ENCODE data around the gene PTH.

The PTH gene

DNA sequence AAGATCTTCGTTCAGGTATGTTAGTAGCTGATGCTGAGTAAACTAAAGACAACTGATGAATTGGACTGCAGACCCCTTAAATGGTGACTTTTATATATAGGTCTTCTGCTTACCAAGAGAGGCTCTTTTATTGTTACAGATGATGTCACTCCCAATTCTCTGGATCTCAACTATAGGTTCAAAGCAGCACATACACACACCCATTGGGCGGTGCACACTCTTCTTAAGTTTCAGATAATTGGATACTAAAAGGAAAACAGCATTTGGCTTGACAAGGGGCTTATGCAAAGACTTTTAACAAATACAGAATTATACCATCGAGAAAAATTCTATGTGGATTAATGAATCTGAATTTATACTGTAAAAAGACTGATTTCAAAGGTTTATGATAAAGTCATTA is at the start of gene PTH:
Gene PTH, minus strand, starts transcription at position 69 of the 400 bp plus-strand sequence. CDS start 3,142 bp downstream, outside the sequence.
- DNase-seq, result no peak

DNA sequence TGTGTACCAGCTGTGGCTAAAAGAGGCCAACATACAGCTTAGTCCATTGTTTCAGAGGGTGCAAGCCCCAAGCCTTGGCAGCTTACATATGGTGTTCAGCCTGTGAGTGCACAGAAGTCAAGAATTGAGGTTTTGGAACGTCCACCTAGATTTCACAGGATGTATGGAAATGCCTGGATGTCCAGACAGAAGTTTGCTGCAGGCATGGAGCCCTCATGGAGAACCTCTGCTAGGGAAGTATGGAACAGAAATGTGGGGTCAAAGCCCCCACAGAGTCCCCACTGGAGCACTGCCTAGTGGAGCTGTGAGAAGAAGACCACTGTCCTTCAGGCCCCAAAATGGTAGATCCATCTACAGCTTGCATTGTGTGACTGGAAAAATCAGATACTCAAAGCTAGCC is 42.2 kb upstream of the PTH start:
- DNase-seq, result no peak

GRCh38 chr11:13535819-13536218 is 40.0 kb upstream of the PTH start:
- DNase-seq, result no peak

GRCh38 chr11:13534358-13534757 is 38.6 kb upstream of the PTH start:
- no peak for DNase-seq

DNA sequence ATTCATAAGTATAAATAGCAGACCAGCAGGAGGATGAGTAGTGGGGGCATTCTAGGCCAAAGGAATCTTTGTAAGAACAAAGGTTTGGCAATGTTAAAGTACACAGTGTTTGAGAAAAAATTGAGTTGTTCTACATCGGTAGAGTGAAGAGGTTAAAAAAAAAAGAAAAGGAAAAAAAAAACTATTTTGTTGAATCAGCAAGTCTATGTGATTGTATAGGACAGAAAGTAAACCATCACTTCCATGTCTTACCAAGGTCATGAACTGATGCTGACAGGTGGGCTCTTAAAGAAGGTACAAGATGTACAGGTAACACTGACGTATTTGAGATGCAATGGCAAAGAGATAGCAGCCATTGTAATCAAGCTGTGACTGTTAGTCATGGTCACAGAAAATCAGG is 29.5 kb upstream of the PTH start:
- DNase-seq, result no peak

GRCh38 chr11:13503393-13503792 is 7.6 kb upstream of the PTH start:
- DNase-seq, result no peak

DNA sequence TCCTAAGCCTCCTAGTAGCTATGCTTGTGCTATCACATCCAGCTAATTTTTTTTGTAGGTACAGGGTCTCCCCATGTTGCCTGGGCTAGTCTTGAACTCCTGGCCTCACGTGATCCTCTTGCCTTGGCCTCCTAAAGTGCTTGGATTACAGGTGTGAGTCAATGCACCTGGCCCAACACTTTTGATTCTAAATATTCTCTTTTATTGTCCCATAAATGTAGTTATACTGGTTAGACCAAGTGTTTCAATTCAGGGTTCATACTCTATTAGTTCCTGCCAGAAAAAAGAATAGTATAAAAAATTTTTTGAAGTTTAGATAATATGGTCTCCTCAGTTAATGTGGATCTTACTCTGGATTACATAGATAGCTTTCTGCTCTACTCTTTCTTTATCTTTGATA is 6.7 kb upstream of the PTH start:
- no peak for DNase-seq

DNA sequence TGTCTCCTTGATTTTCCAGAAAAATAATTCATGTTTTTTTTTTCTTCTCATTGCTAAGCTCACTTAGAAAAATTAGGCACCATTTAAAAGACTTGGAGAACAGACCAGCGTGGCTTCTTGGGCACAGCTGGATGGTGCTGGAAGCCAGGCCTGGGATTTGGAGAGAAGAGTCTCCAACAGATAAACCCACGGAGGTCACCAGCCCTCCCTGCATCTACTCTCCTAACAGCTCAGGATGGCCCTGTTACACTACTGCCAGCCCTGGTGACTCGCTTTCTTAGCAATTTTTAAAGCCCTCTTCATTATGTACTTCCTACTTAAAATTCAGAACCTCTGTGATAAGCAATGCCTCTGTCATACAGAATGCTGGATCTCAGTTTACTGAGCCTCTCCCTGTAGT is 1.7 kb downstream of the PTH start:
- DNase-seq, result no peak

DNA sequence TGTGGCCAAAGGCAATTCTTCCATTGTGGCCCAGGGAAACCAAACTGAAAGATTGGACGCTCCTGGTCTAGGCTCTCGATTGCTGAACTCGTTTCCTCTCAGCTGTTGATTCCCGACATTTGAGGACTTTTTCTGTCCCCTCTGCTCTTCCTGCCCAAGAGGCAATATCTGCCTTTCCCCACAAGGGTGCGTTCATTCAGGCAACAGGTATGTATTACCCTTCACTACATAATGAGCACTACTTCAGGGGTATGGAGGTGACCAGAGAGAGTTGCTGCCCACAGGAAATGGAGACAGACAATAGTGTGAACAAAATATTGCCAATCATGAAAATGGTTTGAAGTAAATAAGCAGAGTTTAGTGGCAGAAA is 8.2 kb downstream of the PTH start:
- no peak for DNase-seq

- DNase-seq, result no peak
These were observed 8.7 kb downstream of the PTH start for GRCh38 chr11:13486926-13487660.

DNA sequence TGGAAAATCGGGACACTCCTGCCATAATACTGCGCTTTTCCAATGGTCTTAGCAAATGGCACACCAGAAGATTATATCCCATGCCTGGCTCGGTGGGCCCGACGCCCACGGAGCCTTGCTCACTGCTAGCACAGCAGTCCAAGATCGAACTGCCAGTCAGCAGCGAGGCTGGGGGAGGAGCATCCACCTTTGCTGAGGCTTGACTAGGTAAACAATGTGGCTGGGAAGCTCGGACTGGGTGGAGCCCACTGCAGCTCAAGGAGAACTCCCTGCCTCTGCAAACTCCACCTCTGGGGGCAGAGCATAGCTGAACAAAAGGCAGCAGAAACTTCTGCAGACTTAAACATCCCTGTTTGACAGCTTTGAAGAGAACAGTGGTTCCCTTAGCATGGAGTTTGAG is 15.6 kb downstream of the PTH start:
- DNase-seq, result no peak

- DNase-seq, result no peak
These were observed 16.1 kb downstream of the PTH start for GRCh38 chr11:13479688-13480087.

- DNase-seq, result no peak
These were observed 20.7 kb downstream of the PTH start for GRCh38 chr11:13475091-13475490.

- no peak for DNase-seq
These were observed 22.6 kb downstream of the PTH start for GRCh38 chr11:13473013-13473722.

DNA sequence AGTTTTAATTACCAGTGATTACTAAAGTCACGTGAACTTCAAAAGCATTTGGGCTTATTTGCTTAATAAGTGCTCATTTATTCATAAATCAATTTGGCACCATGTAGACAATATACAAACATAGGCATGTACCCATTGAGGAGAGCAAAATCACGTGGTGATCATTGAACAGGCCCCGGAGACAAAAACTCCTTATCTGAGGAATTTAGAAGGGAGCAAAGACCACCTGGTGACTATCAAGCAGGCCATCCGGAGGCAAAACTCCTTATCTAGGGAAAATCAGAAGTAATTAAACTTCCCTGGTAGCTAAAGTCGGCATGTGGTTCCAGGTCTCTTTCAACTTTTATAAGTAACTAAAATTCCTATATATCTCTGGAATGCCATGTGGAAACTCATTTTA is 27.0 kb downstream of the PTH start:
- DNase-seq, result no peak

DNA sequence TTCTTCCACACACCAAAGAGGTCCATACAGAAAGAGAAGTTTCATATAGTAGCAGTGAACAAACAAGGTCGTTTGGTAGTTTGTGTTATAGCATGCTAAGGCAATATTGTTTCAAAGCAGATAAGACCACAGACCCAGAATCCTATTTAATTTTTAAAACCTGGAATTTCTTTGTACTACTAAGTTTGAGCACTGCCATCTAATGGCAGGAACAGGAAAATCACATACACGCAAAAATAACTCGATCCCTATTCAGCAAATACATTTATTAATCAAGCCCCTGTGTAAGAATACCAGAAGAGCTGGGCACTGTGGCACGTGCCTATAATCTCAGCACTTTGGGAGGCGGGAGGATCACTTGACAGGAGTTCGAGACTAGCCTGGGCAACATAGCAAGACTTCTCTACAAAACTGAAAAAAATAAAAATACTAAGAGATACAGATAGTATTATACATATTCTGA is 29.9 kb downstream of the PTH start:
- no peak for DNase-seq

DNA sequence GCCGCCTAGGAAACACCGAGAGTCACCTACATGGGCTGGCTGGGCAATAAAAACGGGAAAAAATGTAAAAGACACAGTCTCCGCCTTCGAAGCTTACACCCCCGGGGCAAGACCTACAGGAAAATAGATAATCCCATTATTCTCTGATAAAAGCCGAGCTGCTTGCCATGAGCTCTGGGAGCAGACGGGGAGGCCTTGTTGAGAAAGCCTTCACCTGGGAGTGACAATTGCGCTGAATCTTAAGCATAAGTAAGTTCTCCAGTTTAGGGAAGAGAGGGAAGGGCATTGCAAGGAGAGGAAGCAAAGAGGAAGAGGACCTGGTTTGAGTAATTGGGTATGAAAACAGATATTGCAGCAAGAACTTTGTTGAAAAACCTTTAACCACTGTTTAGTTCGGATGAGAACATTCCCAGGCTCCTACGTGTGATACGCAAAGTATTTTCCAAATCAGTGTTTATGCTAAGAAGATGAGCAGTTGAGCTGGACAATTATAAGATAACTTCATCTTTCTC is 32.0 kb downstream of the PTH start:
- no peak for DNase-seq

GRCh38 chr11:13462901-13463778 is 32.7 kb downstream of the PTH start, which contains the start of gene BTBD10:
Gene BTBD10, minus strand, starts transcription at chr11:13463222. Its CDS starts 18,098 bp downstream, at chr11:13445124.
- peak; percentile 89 for DNase-seq

GRCh38 chr11:13462311-13462900 is 33.4 kb downstream of the PTH start:
- DNase-seq, result no peak

DNA sequence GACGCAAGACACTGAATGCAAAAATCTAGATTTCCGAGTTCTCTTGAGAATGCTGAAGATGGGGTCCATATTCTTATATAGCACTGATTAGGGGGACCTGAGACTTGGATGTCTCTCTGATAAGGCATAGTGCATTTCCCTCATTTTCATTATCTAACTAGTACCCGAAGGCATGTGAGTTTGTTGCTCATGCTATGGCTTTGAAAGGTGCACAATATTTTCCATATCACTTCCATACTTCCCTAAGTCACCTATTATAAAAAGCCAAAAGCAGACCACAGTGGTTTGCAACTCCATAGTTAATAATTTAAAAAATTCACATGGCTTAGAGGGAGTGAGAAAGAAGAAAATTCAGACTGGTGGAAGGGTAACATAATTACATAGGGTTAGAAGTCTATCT is 34.5 kb downstream of the PTH start:
- DNase-seq, result no peak

DNA sequence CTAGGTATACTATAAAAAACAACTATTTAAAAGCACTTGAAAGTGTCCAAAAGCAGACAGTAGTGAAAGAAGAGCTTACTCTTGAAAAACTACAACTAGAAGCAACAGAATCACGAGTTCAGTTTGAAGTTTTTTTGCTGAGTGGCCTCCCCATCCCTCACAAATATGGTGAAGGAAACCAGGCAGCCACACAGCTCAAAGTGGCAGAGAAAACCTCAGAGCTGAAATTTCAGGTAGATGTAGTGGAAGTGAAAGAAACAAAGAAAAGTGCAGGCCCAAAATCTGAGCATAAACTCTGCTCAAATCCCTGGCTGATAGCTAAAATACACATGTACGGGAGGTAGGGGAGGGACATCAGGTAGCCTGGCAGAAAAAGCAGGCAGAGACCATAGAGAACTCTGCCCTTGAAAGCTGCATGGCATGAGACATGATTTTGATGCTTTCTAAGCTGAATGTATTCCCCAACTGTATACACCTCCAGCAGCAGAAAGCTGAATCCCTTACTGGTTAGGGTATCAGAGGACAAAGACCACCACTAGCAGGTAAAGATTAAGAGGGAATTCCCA is 44.9 kb downstream of the PTH start:
- no peak for DNase-seq

DNA sequence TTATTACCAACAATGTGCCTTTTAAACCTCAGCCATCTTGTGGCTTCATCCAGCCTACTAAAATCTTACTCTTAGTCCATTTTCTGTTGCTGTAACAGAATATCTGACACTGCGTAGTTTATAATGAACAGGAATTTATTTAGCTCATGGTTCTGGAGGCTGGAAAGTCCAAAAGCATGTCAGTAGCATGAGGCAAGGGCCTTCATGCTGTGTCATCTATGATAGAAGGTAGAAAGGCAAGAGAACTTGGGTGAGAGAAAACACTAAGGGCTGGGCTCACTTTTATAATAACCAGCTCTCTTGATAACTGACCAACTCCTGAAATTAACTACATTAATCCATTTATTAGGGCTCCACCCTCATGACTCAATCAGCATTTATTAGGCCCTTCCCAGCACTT is 46.3 kb downstream of the PTH start:
- DNase-seq, result no peak

DNA sequence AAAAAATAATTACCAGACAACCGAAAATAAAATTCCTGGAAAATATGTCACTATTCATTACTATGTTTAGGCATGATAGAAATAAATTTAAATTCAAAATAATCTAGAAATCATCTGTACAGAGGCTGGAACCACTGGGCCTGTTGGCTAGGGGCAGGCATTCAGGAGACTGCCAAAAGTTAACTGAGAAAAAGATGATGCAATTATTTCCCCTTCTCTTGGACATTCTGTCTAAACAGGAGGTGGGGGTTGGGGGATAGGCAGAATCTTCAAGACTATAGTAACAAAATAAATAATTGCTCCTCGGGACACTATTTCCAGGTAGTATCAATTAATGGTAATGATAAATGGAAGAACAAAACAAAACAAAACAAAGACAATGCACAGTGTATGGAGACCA is 46.9 kb downstream of the PTH start:
- DNase-seq, result no peak

Measured in amniotic stem cell (primary cell).